Calu3 (cell line): ENCODE measurements around the gene PEPD. TPM values are rescaled to one million over a fixed set of nuclear protein-coding genes. Genes with fewer than 3 reads are reported as not detected.

Experiments
- BruUV-seq: library from RNA; stranded (reverse); fragments of 400-500 nt; replicated peaks from 2 replicates; lab custom pipeline; 2021; lab: Mats Ljungman, UMichigan
- CTCF ChIA-PET: fragments of 300-600 bp; sonication (Branson Sonifier 250); formaldehyde crosslinking; loops from one replicate; lab custom pipeline; 2022; ENCODE audit warnings: antibody characterized with exemption; lab: Charles Lee
- DNase-seq: peaks from one replicate; pipeline ENCODE4 v3.0.0; 2022
- H3K27ac Mint-ChIP-seq: one replicate; pipeline ENCODE4 v1.8.0; 2022; ENCODE audit warnings: mixed read lengths; ENCODE audit not compliant: unreplicated experiment
- H3K27me3 Mint-ChIP-seq: one replicate; pipeline ENCODE4 v1.8.0; 2022; ENCODE audit warnings: mixed read lengths; ENCODE audit not compliant: unreplicated experiment
- H3K36me3 Mint-ChIP-seq: one replicate; pipeline ENCODE4 v1.8.0; 2022; ENCODE audit warnings: mild to moderate bottlenecking, moderate library complexity, mixed read lengths; ENCODE audit not compliant: insufficient read depth, unreplicated experiment
- H3K4me1 Mint-ChIP-seq: one replicate; pipeline ENCODE4 v1.8.0; 2022; ENCODE audit warnings: mild to moderate bottlenecking, low read depth, mixed read lengths; ENCODE audit not compliant: unreplicated experiment
- H3K4me3 Mint-ChIP-seq: one replicate; pipeline ENCODE4 v1.8.0; 2022; ENCODE audit warnings: mild to moderate bottlenecking, low read depth, moderate library complexity, mixed read lengths; ENCODE audit not compliant: unreplicated experiment
- H3K9me3 Mint-ChIP-seq: one replicate; pipeline ENCODE4 v1.8.0; 2022; ENCODE audit warnings: low read depth, mixed read lengths; ENCODE audit not compliant: unreplicated experiment
- intact Hi-C: fragments of 100-400 bp; cut with micrococcal nuclease; formaldehyde crosslinking; loops from one replicate; pipeline ENCODE4 v1.10.0; 2022; ENCODE audit not compliant: unreplicated experiment
- total RNA-seq: library from RNA; stranded (reverse); gene quantifications from 2 replicates; pipeline ENCODE4 v1.2.3, GENCODE V29; 2022
- TF ChIP-seq, protein P1 (sequence below): fragments of 200-600 bp; IDR thresholded peaks from one replicate; pipeline ENCODE4 v1.8.0; 2022; ENCODE audit warnings: antibody characterized with exemption; ENCODE audit not compliant: unreplicated experiment

Gene PEPD
- total RNA-seq, 1 experiment from 2014 or later: 65.5 TPM

DNA sequence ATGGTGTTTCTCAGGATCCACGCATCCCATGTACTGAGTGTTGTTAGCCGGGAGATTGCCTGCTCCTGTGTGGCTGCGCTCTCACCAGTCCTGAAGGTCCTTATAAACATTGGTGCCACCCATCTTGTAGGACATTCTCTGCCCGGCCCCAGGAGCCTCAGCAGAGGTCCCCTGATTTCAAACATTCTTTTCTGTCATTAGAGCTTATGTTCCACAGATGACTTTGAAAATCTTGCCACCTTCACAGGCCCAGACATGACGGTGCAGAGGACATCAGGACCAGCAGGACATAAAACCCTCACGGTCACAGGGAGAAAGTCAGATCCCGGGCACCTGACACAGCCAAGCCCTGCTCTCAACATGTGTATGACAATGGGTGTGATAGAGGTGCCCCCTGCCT lies 33.2 kb upstream of the PEPD start:
- H3K4me3 Mint-ChIP-seq: no peak overlapping the region
- CTCF ChIA-PET: no interaction called here
- no peaks in the 10 kb centered on the region for H3K9me3 Mint-ChIP-seq
- peaks cover 88% of the 10 kb centered on the region for H3K27me3 Mint-ChIP-seq
- no peaks in the 10 kb centered on the region for H3K4me1 Mint-ChIP-seq
- DNase-seq: no peak
- no TSS peak for BruUV-seq
- TF ChIP-seq, protein P1, sequence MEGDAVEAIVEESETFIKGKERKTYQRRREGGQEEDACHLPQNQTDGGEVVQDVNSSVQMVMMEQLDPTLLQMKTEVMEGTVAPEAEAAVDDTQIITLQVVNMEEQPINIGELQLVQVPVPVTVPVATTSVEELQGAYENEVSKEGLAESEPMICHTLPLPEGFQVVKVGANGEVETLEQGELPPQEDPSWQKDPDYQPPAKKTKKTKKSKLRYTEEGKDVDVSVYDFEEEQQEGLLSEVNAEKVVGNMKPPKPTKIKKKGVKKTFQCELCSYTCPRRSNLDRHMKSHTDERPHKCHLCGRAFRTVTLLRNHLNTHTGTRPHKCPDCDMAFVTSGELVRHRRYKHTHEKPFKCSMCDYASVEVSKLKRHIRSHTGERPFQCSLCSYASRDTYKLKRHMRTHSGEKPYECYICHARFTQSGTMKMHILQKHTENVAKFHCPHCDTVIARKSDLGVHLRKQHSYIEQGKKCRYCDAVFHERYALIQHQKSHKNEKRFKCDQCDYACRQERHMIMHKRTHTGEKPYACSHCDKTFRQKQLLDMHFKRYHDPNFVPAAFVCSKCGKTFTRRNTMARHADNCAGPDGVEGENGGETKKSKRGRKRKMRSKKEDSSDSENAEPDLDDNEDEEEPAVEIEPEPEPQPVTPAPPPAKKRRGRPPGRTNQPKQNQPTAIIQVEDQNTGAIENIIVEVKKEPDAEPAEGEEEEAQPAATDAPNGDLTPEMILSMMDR: no peak
- intact Hi-C loops: no loop called here
- H3K27ac Mint-ChIP-seq: no peak overlapping the region
- H3K36me3 Mint-ChIP-seq: no peaks in the 10 kb centered on the region

DNA sequence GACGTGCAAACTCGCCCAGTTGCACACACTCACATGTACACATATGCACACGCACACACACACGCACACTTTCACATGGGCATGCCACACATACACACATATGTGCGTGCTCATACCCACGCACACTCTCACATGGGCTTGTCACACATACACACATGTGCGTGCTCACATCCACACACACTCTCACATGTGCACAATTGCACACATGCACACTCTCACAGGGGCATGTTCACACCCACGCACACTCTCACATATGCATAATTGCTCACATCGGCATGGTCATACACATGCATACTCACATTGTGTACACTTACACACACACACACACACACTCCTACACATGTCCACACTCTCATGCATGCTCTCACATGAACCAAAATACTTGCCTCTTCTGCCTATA lies 32.8 kb upstream of the PEPD start:
- Mint-ChIP-seq H3K9me3 (no peaks in the 10 kb centered on the region), H3K4me3 (no peak overlapping the region), H3K27ac (no peak overlapping the region), H3K36me3 (no peaks in the 10 kb centered on the region), H3K4me1 (no peaks in the 10 kb centered on the region), H3K27me3 (peaks cover 88% of the 10 kb centered on the region)
- CTCF ChIA-PET: no interaction called here
- TF ChIP-seq, protein P1: no peak
- intact Hi-C loops: no loop called here
- no TSS peak for BruUV-seq
- DNase-seq: no peak

GRCh38 chr19:33553530-33554310 lies 32.1 kb upstream of the PEPD start:
- CTCF ChIA-PET: no interaction called here
- Mint-ChIP-seq H3K27ac (no peak overlapping the region), H3K36me3 (no peaks in the 10 kb centered on the region), H3K4me1 (no peaks in the 10 kb centered on the region), H3K4me3 (no peak overlapping the region), H3K27me3 (peaks cover 88% of the 10 kb centered on the region), H3K9me3 (no peaks in the 10 kb centered on the region)
- DNase-seq: no peak
- intact Hi-C loops: no loop called here
- no TSS peak for BruUV-seq
- TF ChIP-seq, protein P1: no peak

DNA sequence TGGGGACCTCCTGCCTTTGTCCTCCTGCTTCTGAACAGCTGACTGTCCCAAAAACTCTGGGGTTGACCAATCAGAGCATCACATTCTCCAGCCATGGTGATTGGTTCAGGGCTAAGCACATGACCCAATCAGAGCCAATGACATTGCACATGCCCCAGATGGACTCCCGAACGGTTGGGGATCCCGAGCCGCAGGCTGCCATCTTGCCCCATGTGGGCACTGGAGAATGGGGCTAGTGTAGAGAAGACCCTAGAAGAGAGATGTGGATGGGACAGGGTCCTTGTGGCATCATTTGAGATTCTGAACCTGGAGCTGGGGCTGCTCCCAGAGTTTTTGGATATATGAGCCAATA lies 31.3 kb upstream of the PEPD start:
- H3K27me3 Mint-ChIP-seq: peaks cover 82% of the 10 kb centered on the region
- BruUV-seq: no TSS peak
- no peak overlapping the region for H3K4me3 Mint-ChIP-seq
- no peaks in the 10 kb centered on the region for H3K4me1 Mint-ChIP-seq
- H3K36me3 Mint-ChIP-seq: no peaks in the 10 kb centered on the region
- CTCF ChIA-PET: no interaction called here
- intact Hi-C loops: no loop called here
- TF ChIP-seq, protein P1: no peak
- DNase-seq: no peak
- no peak overlapping the region for H3K27ac Mint-ChIP-seq
- H3K9me3 Mint-ChIP-seq: no peaks in the 10 kb centered on the region
